Smooth muscle cell (in vitro differentiated cells): ENCODE data around the gene ERC2. TPM values are rescaled to one million over a fixed set of nuclear protein-coding genes. Genes with fewer than 3 reads are reported as not detected.

Source experiments
- DNase-seq: peaks from one replicate; lab custom pipeline; 2025; ENCODE audit not compliant: unreplicated experiment; lab: John Stamatoyannopoulos, UW
- H2AFZ ChIP-seq: fragments of 200-600 bp; sonication (generic); 2 replicates; pipeline ENCODE4 v1.6.0; 2016; ENCODE audit warnings: antibody characterized with exemption, low read depth, mild to moderate bottlenecking
- H3F3A ChIP-seq: fragments of 200-600 bp; sonication (generic); 2 replicates; pipeline ENCODE4 v1.6.0; 2017; ENCODE audit warnings: antibody characterized with exemption, low read depth
- H3K27ac ChIP-seq: fragments of 200-600 bp; sonication (generic); 2 replicates; pipeline ENCODE4 v1.5.1; 2016; ENCODE audit warnings: low read depth, mild to moderate bottlenecking
- H3K27me3 ChIP-seq: fragments of 200-600 bp; sonication (generic); 2 replicates; pipeline ENCODE4 v1.6.1; 2016; ENCODE audit warnings: low read depth, mild to moderate bottlenecking
- H3K36me3 ChIP-seq: fragments of 200-600 bp; sonication (generic); 2 replicates; pipeline ENCODE4 v1.5.1; 2016; ENCODE audit warnings: low read depth
- H3K4me1 ChIP-seq: fragments of 200-600 bp; sonication (generic); 2 replicates; pipeline ENCODE4 v1.5.1; 2016; ENCODE audit warnings: low read depth
- H3K4me2 ChIP-seq: fragments of 200-600 bp; sonication (generic); 2 replicates; pipeline ENCODE4 v1.6.0; 2016; ENCODE audit warnings: mild to moderate bottlenecking
- H3K4me3 ChIP-seq: fragments of 200-600 bp; sonication (generic); 2 replicates; pipeline ENCODE4 v1.5.1; 2016; ENCODE audit warnings: mild to moderate bottlenecking
- H3K79me2 ChIP-seq: fragments of 200-600 bp; sonication (generic); 2 replicates; pipeline ENCODE4 v1.6.0; 2016; ENCODE audit warnings: low read depth, mild to moderate bottlenecking
- H3K9ac ChIP-seq: fragments of 200-600 bp; sonication (generic); 2 replicates; pipeline ENCODE4 v1.6.0; 2016; ENCODE audit warnings: low read depth
- H3K9me3 ChIP-seq: fragments of 200-600 bp; sonication (generic); replicated peaks from 2 replicates; pipeline ENCODE4 v1.5.1; 2016; ENCODE audit warnings: low read depth
- H4K20me1 ChIP-seq: fragments of 200-600 bp; sonication (generic); 2 replicates; pipeline ENCODE4 v1.6.0; 2016; ENCODE audit warnings: low read depth
- CTCF ChIP-seq: fragments of 200-600 bp; sonication (generic); IDR thresholded peaks from 2 replicates; pipeline ENCODE4 v1.5.1; 2017; ENCODE audit warnings: borderline replicate concordance, mild to moderate bottlenecking, antibody characterized with exemption; ENCODE audit not compliant: insufficient read depth, poor library complexity, severe bottlenecking
- WGBS: methylation state at CpG from one replicate; pipeline ENCODE4 v1.1.7; 2016; ENCODE audit warnings: low lambda C conversion rate; 5-methylcytosine and 5-hydroxymethylcytosine counted together
- polyA plus RNA-seq: library from polyadenylated mRNA; unstranded; fragments of >200 nt; fragmentation: Nextera tagmentation; extraction: Ambion mirVana; gene quantifications from 2 replicates; pipeline ENCODE4 v1.2.1, GENCODE V29; 2016
- total RNA-seq: library from RNA; depleted of rRNA; stranded (reverse); fragments of >200 nt; gene quantifications from 2 replicates; pipeline ENCODE4 v1.2.3, GENCODE V29; 2014

Gene ERC2
- total and polyA plus RNA-seq, 2 experiments from 2014 or later: 1.1 TPM; not detected in 1

- H3K79me2 ChIP-seq: no peaks in the 10 kb centered on the region
- H3K27ac ChIP-seq: no peak overlapping the region
- no peak overlapping the region for H3K4me3 ChIP-seq
- H3K4me2 ChIP-seq: no peak overlapping the region
- no peaks in the 10 kb centered on the region for H4K20me1 ChIP-seq
- TF ChIP-seq CTCF: no peak
- no peaks in the 10 kb centered on the region for H3K4me1 ChIP-seq
- WGBS: 100% methylated on average over 3 of the region's 3 CpGs
- H2AFZ ChIP-seq: no peak overlapping the region
- no peaks in the 10 kb centered on the region for H3K27me3 ChIP-seq
- no peaks in the 10 kb centered on the region for H3K36me3 ChIP-seq
- no peak for DNase-seq
- H3K9ac ChIP-seq: no peak overlapping the region
- no peaks in the 10 kb centered on the region for H3K9me3 ChIP-seq
- no peaks in the 10 kb centered on the region for H3F3A ChIP-seq
These were observed 92.6 kb downstream of the ERC2 start for GRCh38 chr3:56375654-56376053.

GRCh38 chr3:56373386-56373785, 94.9 kb downstream of the ERC2 start:
- Histone ChIP-seq H3F3A (no peaks in the 10 kb centered on the region), H3K4me2 (no peak overlapping the region), H3K27ac (no peak overlapping the region), H4K20me1 (no peaks in the 10 kb centered on the region), H3K36me3 (no peaks in the 10 kb centered on the region), H3K9me3 (no peaks in the 10 kb centered on the region), H3K9ac (no peak overlapping the region), H2AFZ (no peak overlapping the region), H3K27me3 (no peaks in the 10 kb centered on the region), H3K4me3 (no peak overlapping the region), H3K4me1 (no peaks in the 10 kb centered on the region), H3K79me2 (no peaks in the 10 kb centered on the region)
- DNase-seq: no peak
- WGBS: 42% methylated on average over 1 of the region's 1 CpG
- no peak for TF ChIP-seq CTCF

GRCh38 chr3:56370991-56371775, 97.1 kb downstream of the ERC2 start:
- 95% methylated on average over 3 of the region's 3 CpGs for WGBS
- H3F3A ChIP-seq: no peaks in the 10 kb centered on the region

More at GRCh38 chr3:56370991-56371775, 97.1 kb downstream of the ERC2 start:
- Histone ChIP-seq H3K9me3 (no peaks in the 10 kb centered on the region), H3K4me3 (no peak overlapping the region), H3K4me2 (no peak overlapping the region), H3K27me3 (no peaks in the 10 kb centered on the region), H4K20me1 (no peaks in the 10 kb centered on the region), H3K79me2 (no peaks in the 10 kb centered on the region), H2AFZ (no peak overlapping the region), H3K9ac (no peak overlapping the region), H3K36me3 (no peaks in the 10 kb centered on the region), H3K27ac (no peak overlapping the region), H3K4me1 (peaks cover 13% of the 10 kb centered on the region)
- TF ChIP-seq CTCF: no peak
- no peak for DNase-seq
